Vagina (tissue), 2 donors: ENCODE measurements around the gene FZD10.

Source experiments
- POLR2A ChIP-seq, 2 donors: fragments of 450-650 bp; IDR thresholded peaks; one replicate each; pipeline ENCODE4 v1.6.1; 2017; ENCODE audit warnings: antibody characterized with exemption in 2 of 2, mild to moderate bottlenecking in 2 of 2, moderate library complexity in 2 of 2
- POLR2AphosphoS5 ChIP-seq, 2 donors: sonication (generic); formaldehyde crosslinking; IDR thresholded peaks; one replicate each; pipeline ENCODE4 v1.9.0; 2017; ENCODE audit warnings: antibody characterized with exemption in 2 of 2, mild to moderate bottlenecking in 2 of 2, low read depth in 1 of 2; ENCODE audit not compliant: insufficient read depth in 1 of 2
- TF ChIP-seq, protein P1 (sequence below), 3 experiments: fragments of 450-650 bp in 2 of 3; fragments of 200-600 bp in 1 of 3; sonication (generic) in 1 of 3; IDR thresholded peaks; one replicate each; pipeline ENCODE4 v1.5.1; 2017 to 2019; ENCODE audit warnings: antibody characterized with exemption in 3 of 3, mild to moderate bottlenecking in 2 of 3, moderate library complexity in 2 of 3

DNA sequence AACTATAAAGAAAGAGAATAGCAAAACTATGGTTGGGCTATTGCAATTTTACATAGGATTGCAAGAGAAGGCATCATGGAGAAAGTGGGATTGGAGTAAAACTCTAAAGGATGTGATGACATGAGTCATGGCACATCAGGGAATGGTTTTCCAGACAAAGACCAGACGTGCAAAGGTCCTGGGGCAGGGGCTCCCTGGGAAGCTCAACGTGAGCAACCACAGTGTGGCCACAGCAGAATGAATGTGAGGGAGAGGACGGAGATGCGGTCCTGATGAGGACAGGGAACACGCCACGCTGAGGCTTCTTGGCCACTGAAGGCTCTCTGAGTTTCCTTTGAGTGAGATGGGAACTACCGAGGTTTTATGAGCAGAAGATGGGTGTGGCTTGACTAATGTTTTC lies 38.2 kb downstream of the FZD10 start:
- TF ChIP-seq, protein P1, sequence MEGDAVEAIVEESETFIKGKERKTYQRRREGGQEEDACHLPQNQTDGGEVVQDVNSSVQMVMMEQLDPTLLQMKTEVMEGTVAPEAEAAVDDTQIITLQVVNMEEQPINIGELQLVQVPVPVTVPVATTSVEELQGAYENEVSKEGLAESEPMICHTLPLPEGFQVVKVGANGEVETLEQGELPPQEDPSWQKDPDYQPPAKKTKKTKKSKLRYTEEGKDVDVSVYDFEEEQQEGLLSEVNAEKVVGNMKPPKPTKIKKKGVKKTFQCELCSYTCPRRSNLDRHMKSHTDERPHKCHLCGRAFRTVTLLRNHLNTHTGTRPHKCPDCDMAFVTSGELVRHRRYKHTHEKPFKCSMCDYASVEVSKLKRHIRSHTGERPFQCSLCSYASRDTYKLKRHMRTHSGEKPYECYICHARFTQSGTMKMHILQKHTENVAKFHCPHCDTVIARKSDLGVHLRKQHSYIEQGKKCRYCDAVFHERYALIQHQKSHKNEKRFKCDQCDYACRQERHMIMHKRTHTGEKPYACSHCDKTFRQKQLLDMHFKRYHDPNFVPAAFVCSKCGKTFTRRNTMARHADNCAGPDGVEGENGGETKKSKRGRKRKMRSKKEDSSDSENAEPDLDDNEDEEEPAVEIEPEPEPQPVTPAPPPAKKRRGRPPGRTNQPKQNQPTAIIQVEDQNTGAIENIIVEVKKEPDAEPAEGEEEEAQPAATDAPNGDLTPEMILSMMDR (IDR thresholded peaks at IDR 0.05), result no peak
- TF ChIP-seq POLR2A (IDR thresholded peaks at IDR 0.05) (no peak), POLR2AphosphoS5 (IDR thresholded peaks at IDR 0.05; ENCODE audit: insufficient read depth in 1 of 2, low read depth in 1 of 2) (no peak)
